Measurements from ENCODE around the gene PPP1R13L.
"Not testable (repeated sequence)": the region's sequence is repeated elsewhere in the genome, so short reads cannot be mapped to it uniquely, and the experiment has no call there.

The PPP1R13L gene

GRCh38 chr19:45431008-45431407 lies 26.1 kb upstream of the PPP1R13L start:
- not testable (repeated sequence) for DNase-seq (ENCODE audit: low read depth in 1 of 2, low spot score in 1 of 2)

- not testable (repeated sequence) for DNase-seq (ENCODE audit: low read depth in 1 of 2, low spot score in 1 of 2)
Measured at GRCh38 chr19:45429896-45430295, 25.0 kb upstream of the PPP1R13L start.

- no peak for DNase-seq (ENCODE audit: low read depth in 1 of 2, low spot score in 1 of 2)
Measured at GRCh38 chr19:45428384-45429231, 23.7 kb upstream of the PPP1R13L start.

GRCh38 chr19:45424191-45425058 lies 19.6 kb upstream of the PPP1R13L start:
- peak in 1 of 2 donors; percentile 29 for DNase-seq (ENCODE audit: low read depth in 1 of 2, low spot score in 1 of 2)

- DNase-seq (ENCODE audit: low read depth in 1 of 2, low spot score in 1 of 2): peak in 1 of 2 donors; percentile 64
Measured at GRCh38 chr19:45423589-45424190, 18.8 kb upstream of the PPP1R13L start, which contains the start of gene ERCC1. Gene ERCC1, minus strand, starts transcription at chr19:45423917. Its CDS starts 543 bp downstream, at chr19:45423374.

- DNase-seq (ENCODE audit: low read depth in 1 of 2, low spot score in 1 of 2): peak in 1 of 2 donors; percentile 62
Measured at GRCh38 chr19:45423033-45423588, 18.2 kb upstream of the PPP1R13L start.

- no peak for DNase-seq (ENCODE audit: low read depth in 1 of 2, low spot score in 1 of 2)
Measured at GRCh38 chr19:45421947-45422498, 17.2 kb upstream of the PPP1R13L start.

- DNase-seq (ENCODE audit: low read depth in 1 of 2, low spot score in 1 of 2): no peak
Measured at GRCh38 chr19:45420871-45421270, 16.0 kb upstream of the PPP1R13L start.

- no peak for DNase-seq (ENCODE audit: low read depth in 1 of 2, low spot score in 1 of 2)
Measured at GRCh38 chr19:45420356-45420755, 15.5 kb upstream of the PPP1R13L start.

- DNase-seq (ENCODE audit: low read depth in 1 of 2, low spot score in 1 of 2): no peak
Measured at GRCh38 chr19:45419895-45420294, 15.0 kb upstream of the PPP1R13L start.

- no peak for DNase-seq (ENCODE audit: low read depth in 1 of 2, low spot score in 1 of 2)
Measured at GRCh38 chr19:45419396-45419795, 14.5 kb upstream of the PPP1R13L start.

- no peak for DNase-seq (ENCODE audit: low read depth in 1 of 2, low spot score in 1 of 2)
Measured at GRCh38 chr19:45418802-45419201, 13.9 kb upstream of the PPP1R13L start.

GRCh38 chr19:45417151-45417550 lies 12.3 kb upstream of the PPP1R13L start:
- DNase-seq (ENCODE audit: low read depth in 1 of 2, low spot score in 1 of 2): no peak

- no peak for DNase-seq (ENCODE audit: low read depth in 1 of 2, low spot score in 1 of 2)
Measured at GRCh38 chr19:45414468-45414867, 9.6 kb upstream of the PPP1R13L start.

- DNase-seq (ENCODE audit: low read depth in 1 of 2, low spot score in 1 of 2): no peak
Measured at GRCh38 chr19:45413497-45413896, 8.6 kb upstream of the PPP1R13L start.

- DNase-seq (ENCODE audit: low read depth in 1 of 2, low spot score in 1 of 2): not testable (repeated sequence)
Measured at GRCh38 chr19:45410330-45410729, 5.5 kb upstream of the PPP1R13L start.

GRCh38 chr19:45409557-45409920 lies 4.7 kb upstream of the PPP1R13L start:
- no peak for DNase-seq (ENCODE audit: low read depth in 1 of 2, low spot score in 1 of 2)

GRCh38 chr19:45408830-45409556 lies 4.1 kb upstream of the PPP1R13L start:
- DNase-seq (ENCODE audit: low read depth in 1 of 2, low spot score in 1 of 2): no peak

- DNase-seq (ENCODE audit: low read depth in 1 of 2, low spot score in 1 of 2): no peak
Measured at GRCh38 chr19:45408121-45408520, 3.3 kb upstream of the PPP1R13L start.

GRCh38 chr19:45407585-45407984 lies 2.7 kb upstream of the PPP1R13L start:
- not testable (repeated sequence) for DNase-seq (ENCODE audit: low read depth in 1 of 2, low spot score in 1 of 2)
